Natural killer cell (primary cell): ENCODE results near the gene TMC6. TPM values are rescaled to one million over a fixed set of nuclear protein-coding genes. Genes with fewer than 3 reads are reported as not detected.

Experiments used
- ATAC-seq, 3 donors: fragments of 150-1000 bp in 2 of 3; fragments of 200-7000 bp in 1 of 3; cut with Tn5 transposase; 1 replicate in 1 of 3; 2 replicates in 2 of 3; pipeline ENCODE4 v1.10.0; 2021; ENCODE audit warnings: mild to moderate bottlenecking in 2 of 3, moderate library complexity in 2 of 3
- DNase-seq, 2 donors: peaks; one replicate each; pipeline versions ENCODE4 v3.0.0 to v3.0.0-alpha.2; 2013 to 2021; ENCODE audit warnings: mixed read lengths in 1 of 2
- H3K27ac ChIP-seq: one replicate; pipeline ENCODE4 v1.5.1; 2013; ENCODE audit warnings: mild to moderate bottlenecking, low read length
- H3K27me3 ChIP-seq: one replicate; pipeline ENCODE4 v1.6.1; 2013; ENCODE audit warnings: low read length; ENCODE audit not compliant: control insufficient read depth, insufficient read depth
- H3K36me3 ChIP-seq: one replicate; pipeline ENCODE4 v1.6.1; 2013; ENCODE audit warnings: low read length; ENCODE audit not compliant: control insufficient read depth, insufficient read depth
- H3K4me1 ChIP-seq: one replicate; pipeline ENCODE4 v1.6.1; 2013; ENCODE audit warnings: low read length; ENCODE audit not compliant: control insufficient read depth, insufficient read depth
- H3K4me3 ChIP-seq: one replicate; pipeline ENCODE4 v1.5.1; 2013; ENCODE audit warnings: low read length
- H3K9me3 ChIP-seq: one replicate; pipeline ENCODE4 v1.6.1; 2013; ENCODE audit warnings: low read length; ENCODE audit not compliant: control insufficient read depth, insufficient read depth
- H3K27ac Mint-ChIP-seq, 2 donors: one replicate each; pipeline ENCODE4 v1.8.0; 2022; ENCODE audit warnings: mild to moderate bottlenecking in 2 of 2, mixed read lengths in 2 of 2, moderate library complexity in 1 of 2
- H3K27me3 Mint-ChIP-seq, 2 donors: one replicate each; pipeline ENCODE4 v1.8.0; 2022; ENCODE audit warnings: low read depth in 2 of 2, mixed read lengths in 2 of 2
- H3K36me3 Mint-ChIP-seq: one replicate; pipeline ENCODE4 v1.8.0; 2022; ENCODE audit warnings: mixed read lengths
- H3K4me1 Mint-ChIP-seq, 2 donors: one replicate each; pipeline ENCODE4 v1.8.0; 2022; ENCODE audit warnings: mixed read lengths in 2 of 2
- H3K4me3 Mint-ChIP-seq: one replicate; pipeline ENCODE4 v1.8.0; 2022; ENCODE audit warnings: mild to moderate bottlenecking, moderate library complexity, mixed read lengths
- H3K9me3 Mint-ChIP-seq, 2 donors: one replicate each; pipeline ENCODE4 v1.8.0; 2022; ENCODE audit warnings: mixed read lengths in 2 of 2
- WGBS: methylation state at CpG from one replicate; pipeline ENCODE4 v1.1.7; 2013; ENCODE audit warnings: missing lambda C conversion rate; ENCODE audit not compliant: insufficient coverage; 5-methylcytosine and 5-hydroxymethylcytosine counted together
- intact Hi-C: fragments of 100-400 bp; cut with micrococcal nuclease; formaldehyde crosslinking; loops from one replicate; pipeline ENCODE4 v1.14.2; 2022
- total RNA-seq, 4 donors: library from RNA; stranded (reverse); fragments of 120-200 nt in 1 of 4; gene quantifications; one replicate each; pipeline versions ENCODE4 v1.2.3 to v1.2.4, GENCODE V29; 2013 to 2022
- TF ChIP-seq, protein P1 (sequence below): fragments of 200-600 bp; IDR thresholded peaks from one replicate; pipeline ENCODE4 v1.8.0; 2022; ENCODE audit warnings: antibody characterized with exemption

TMC6 gene
- total RNA-seq, 3 donors from 2014 or later (not counting 1 experiment from before 2014, with no cell fraction given), result 653 to 825 (median 687) TPM

DNA sequence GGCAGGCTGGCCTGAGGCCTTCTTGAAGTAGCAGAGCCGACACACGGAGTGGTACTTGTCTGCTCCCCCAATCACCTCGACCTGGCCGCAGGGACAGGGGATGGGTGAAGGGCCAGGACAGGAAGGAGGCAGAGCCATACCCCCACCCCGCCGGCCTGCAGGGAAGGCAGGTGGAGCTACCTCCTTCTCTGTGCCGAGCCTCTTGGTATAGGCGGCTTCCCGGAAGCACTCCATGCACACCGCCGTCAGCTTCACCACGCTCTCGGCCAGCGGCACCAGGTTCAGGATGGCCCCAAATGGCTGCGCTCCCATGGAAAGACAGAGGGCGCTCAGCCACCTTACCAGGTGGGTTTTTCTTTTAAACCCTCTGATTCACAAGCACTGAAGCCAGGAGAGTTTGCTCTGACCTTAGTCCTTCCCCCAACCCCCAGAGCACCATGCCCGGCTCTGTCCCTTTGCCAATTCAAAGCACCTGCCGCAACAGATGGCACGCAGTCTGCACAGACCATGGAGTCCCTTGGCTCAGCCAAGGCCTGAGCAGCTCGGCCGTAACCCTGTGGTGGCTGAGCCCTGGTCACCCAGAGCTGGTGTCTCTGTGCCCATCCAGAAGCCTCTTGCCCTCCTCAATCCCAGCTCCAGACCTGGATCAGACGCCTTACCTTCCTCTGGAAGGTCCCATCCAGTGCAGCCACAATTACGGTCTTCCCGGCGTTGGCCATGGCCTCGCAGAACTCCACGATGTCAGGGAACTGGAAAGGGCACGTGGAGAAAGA is 46.5 kb upstream of the TMC6 start:
- no peaks in the 10 kb centered on the region for H3K9me3 Mint-ChIP-seq
- H3K27ac Mint-ChIP-seq, result no peak overlapping the region
- ATAC-seq (no peak), DNase-seq (no peak)
- intact Hi-C loops, result no loop called here
- no peaks in the 10 kb centered on the region for H3K27me3 Mint-ChIP-seq
- Histone ChIP-seq H3K4me3 (no peak overlapping the region), H3K36me3 (peaks cover 10% of the 10 kb centered on the region), H3K9me3 (no peaks in the 10 kb centered on the region), H3K27ac (peak overlapping the region; percentile 66), H3K4me1 (peaks cover 70% of the 10 kb centered on the region), H3K27me3 (no peaks in the 10 kb centered on the region)
- WGBS, result 95% methylated on average over 28 of the region's 28 CpGs
- TF ChIP-seq, protein P1, sequence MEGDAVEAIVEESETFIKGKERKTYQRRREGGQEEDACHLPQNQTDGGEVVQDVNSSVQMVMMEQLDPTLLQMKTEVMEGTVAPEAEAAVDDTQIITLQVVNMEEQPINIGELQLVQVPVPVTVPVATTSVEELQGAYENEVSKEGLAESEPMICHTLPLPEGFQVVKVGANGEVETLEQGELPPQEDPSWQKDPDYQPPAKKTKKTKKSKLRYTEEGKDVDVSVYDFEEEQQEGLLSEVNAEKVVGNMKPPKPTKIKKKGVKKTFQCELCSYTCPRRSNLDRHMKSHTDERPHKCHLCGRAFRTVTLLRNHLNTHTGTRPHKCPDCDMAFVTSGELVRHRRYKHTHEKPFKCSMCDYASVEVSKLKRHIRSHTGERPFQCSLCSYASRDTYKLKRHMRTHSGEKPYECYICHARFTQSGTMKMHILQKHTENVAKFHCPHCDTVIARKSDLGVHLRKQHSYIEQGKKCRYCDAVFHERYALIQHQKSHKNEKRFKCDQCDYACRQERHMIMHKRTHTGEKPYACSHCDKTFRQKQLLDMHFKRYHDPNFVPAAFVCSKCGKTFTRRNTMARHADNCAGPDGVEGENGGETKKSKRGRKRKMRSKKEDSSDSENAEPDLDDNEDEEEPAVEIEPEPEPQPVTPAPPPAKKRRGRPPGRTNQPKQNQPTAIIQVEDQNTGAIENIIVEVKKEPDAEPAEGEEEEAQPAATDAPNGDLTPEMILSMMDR, result no peak
- H3K4me3 Mint-ChIP-seq, result no peak overlapping the region
- no peaks in the 10 kb centered on the region for H3K36me3 Mint-ChIP-seq
- peaks cover 21 to 36% of the 10 kb centered on the region in 2 donors for H3K4me1 Mint-ChIP-seq

DNA sequence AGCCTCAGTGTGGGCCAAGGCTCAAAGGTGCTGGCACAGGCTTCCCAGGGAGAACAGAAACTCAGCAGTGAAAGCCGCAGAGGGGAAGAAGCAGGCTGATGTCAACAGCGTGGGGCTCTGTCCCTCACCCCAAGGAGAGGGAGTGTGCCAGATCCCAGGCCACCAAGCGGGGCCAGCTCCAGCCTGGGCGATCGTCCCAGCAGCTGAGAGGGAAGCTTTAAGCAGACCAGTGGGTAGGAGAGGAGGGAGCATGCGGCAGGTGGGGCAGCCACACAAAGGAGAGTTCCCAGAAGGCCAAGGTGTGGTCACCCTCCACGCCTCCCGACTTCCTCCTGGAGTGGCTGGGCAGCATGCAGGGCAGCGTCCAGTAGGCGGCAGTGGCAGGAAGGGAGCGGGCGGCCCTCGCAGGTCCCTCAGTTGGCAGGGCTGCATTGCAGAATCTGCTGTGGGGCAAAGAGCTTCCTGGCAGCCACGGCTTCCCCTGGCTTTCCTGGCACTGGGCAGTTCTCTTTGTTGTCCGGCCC is 45.9 kb upstream of the TMC6 start:
- peaks cover 70% of the 10 kb centered on the region for H3K4me1 ChIP-seq
- peaks cover 10% of the 10 kb centered on the region for H3K36me3 ChIP-seq
- H3K9me3 ChIP-seq, result no peaks in the 10 kb centered on the region
- no peak overlapping the region for H3K4me3 Mint-ChIP-seq
- TF ChIP-seq, protein P1, result no peak
- no peaks in the 10 kb centered on the region for H3K27me3 ChIP-seq
- H3K4me1 Mint-ChIP-seq, result peaks cover 20 to 37% of the 10 kb centered on the region in 2 donors
- no peaks in the 10 kb centered on the region for H3K36me3 Mint-ChIP-seq
- no peak overlapping the region for H3K27ac Mint-ChIP-seq
- H3K9me3 Mint-ChIP-seq, result no peaks in the 10 kb centered on the region
- DNase-seq (no peak), ATAC-seq (no peak)
- intact Hi-C loops, result no loop called here
- H3K27me3 Mint-ChIP-seq, result no peaks in the 10 kb centered on the region
- H3K4me3 ChIP-seq, result no peak overlapping the region
- H3K27ac ChIP-seq, result peak overlapping the region; percentile 66
- WGBS, result 81% methylated on average over 15 of the region's 15 CpGs

DNA sequence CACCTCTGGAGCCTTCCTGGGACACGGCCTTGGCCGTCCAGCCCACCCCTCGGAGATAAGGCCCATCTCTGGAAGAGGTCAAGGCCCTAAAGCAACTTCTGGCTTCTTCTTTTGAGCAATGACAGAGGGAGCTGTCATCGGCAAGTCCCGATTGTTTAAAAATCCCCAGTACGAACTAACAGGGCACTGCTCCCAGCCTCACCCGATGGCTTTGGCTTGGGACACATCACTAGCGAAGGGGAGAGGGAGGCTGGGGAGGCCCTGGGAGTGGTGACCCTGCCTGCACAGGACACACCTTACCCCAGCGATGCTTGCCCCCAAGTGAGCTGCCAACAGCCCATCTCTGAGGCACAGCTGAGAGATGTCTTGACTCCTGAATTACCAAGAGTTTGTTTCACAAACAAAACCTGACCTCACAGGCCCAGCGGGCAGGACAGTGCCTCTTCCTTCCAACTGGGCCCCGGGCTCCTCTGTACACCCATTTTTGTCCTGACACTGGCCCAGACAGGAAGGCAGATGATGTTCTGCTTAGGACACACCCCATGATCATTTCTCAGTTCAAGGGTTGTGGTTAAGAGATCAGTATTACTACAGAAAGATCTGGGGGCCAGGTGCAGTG is 44.7 kb upstream of the TMC6 start:
- WGBS, result 74% methylated on average over 11 of the region's 11 CpGs
- DNase-seq (peak in 1 of 2 donors; percentile 55), ATAC-seq (no peak)
- Histone ChIP-seq H3K36me3 (peaks cover 10% of the 10 kb centered on the region), H3K4me1 (peaks cover 75% of the 10 kb centered on the region), H3K27me3 (no peaks in the 10 kb centered on the region), H3K27ac (peak overlapping the region; percentile 66), H3K4me3 (no peak overlapping the region), H3K9me3 (no peaks in the 10 kb centered on the region)
- H3K9me3 Mint-ChIP-seq, result no peaks in the 10 kb centered on the region
- H3K36me3 Mint-ChIP-seq, result no peaks in the 10 kb centered on the region
- peak overlapping the region; percentile 56 to 60 for H3K27ac Mint-ChIP-seq
- H3K4me1 Mint-ChIP-seq, result peaks cover 20 to 38% of the 10 kb centered on the region in 2 donors
- no peaks in the 10 kb centered on the region for H3K27me3 Mint-ChIP-seq
- intact Hi-C loops, result no loop called here
- TF ChIP-seq, protein P1, result no peak
- no peak overlapping the region for H3K4me3 Mint-ChIP-seq
